ENCODE results near the gene AFAP1. TPM values are rescaled to one million over a fixed set of nuclear protein-coding genes. Genes with fewer than 3 reads are reported as not detected.

AFAP1 gene
- total RNA-seq, 4 donors from 2014 or later = 25.1 to 56.9 (median 26.4) TPM

DNA sequence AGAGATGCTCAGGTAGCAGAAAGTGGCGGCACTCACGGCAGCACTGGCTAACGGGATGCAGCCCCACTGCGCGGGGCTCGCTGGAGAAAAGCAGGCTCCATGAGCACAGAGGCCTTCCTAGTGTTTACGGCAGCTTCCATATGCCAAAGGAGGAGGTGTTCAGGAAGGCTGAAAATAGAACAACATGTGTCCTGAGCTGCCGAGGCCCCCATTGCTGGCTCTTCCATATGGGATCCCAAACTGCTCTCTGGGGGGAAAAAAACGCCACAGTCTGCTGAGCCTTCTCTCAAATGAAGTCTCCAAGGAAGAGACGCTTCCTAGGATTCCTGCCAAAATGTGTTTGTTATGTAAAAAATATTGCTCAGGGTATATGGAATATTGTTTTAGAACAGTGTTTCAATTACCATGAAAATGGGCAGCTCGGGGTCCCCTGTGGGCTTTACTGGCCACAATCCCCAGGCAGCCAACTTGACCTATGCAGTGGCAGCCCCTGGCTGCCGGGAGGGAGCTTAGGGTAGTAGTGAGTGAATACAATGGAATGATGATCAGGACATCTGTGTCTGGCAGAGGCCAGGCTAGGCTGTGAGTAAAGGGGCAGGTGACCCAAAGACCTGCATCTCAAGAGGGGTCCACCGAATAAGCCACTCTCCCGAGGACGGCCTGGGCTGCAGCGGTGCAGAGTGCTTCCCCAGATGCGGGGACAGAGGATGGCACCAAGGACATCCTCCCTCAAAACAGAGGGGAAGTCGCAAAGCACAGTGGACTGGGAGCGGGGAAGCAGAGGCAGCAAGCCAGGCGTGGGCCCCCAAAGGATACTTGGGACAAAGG is 170.1 kb downstream of the AFAP1 start:
- TF ChIP-seq POLR2AphosphoS5 (IDR thresholded peaks at IDR 0.05) = no peak
- no peak for TF ChIP-seq EP300 (IDR thresholded peaks at IDR 0.05; ENCODE audit: low read depth)
- Histone ChIP-seq H3K27ac (peak overlapping the region in 1 of 4 donors; percentile 8), H3K27me3 (no peaks in the 10 kb centered on the region), H3K9me3 (no peaks in the 10 kb centered on the region), H3K4me3 (no peak overlapping the region), H3K4me1 (peaks cover 10 to 32% (median 21%) of the 10 kb centered on the region in 4 donors), H3K36me3 (peaks cover 0 to 19% (median 6%) of the 10 kb centered on the region in 4 donors)
- intact Hi-C loops (cut with DNase I; ENCODE audit: low total_unique reads) (loop anchor here (10.0 kb wide), 1 partner anchor 165 kb away; the partner anchor contains the start of gene AFAP1), in situ Hi-C loops (cut with MboI; ENCODE audit: low pct_ligation_motif_present in 1 of 4, low pct_unique_long_range_greater_than_20kb in 1 of 4, low sequenced_read_pairs in 3 of 4) (no loop called here)
- DNase-seq = no peak
- 79% methylated on average over 20 of the region's 20 CpGs; no CpG with 5 or more reads in 1 of the 2 donors for WGBS, 2 donors (ENCODE audit: low coverage in 1 of 2)

DNA sequence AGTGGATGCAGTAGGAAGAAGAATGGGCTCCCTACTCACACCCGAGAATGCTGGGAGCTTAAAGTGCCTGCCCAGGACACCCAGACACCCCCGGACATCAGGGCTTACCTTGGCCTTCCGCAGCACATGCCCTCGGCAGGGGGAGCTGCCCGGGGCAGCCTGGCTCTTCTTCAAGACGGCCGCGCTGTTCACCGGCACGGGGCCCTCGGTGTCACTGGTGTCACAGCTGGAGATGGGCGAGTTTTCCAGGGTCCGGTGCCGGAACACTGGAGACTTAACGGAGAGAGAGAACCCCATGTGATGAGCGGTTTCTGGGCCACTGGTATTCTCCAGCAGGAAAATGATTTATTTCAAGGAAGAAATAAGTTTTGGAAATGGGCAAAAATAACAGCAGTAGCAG is 170.9 kb downstream of the AFAP1 start:
- DNase-seq = no peak
- intact Hi-C loops (cut with DNase I; ENCODE audit: low total_unique reads) (no loop called here), in situ Hi-C loops (cut with MboI; ENCODE audit: low pct_ligation_motif_present in 1 of 4, low pct_unique_long_range_greater_than_20kb in 1 of 4, low sequenced_read_pairs in 3 of 4) (no loop called here)
- WGBS, 2 donors (ENCODE audit: low coverage in 1 of 2) = 89% methylated on average over 16 of the region's 16 CpGs; no CpG with 5 or more reads in 1 of the 2 donors
- Histone ChIP-seq H3K4me3 (no peak overlapping the region), H3K36me3 (peaks cover 0 to 19% (median 6%) of the 10 kb centered on the region in 4 donors), H3K27ac (peak overlapping the region in 1 of 4 donors; percentile 8), H3K27me3 (no peaks in the 10 kb centered on the region), H3K9me3 (no peaks in the 10 kb centered on the region), H3K4me1 (peaks cover 10 to 24% (median 18%) of the 10 kb centered on the region in 4 donors)
- TF ChIP-seq POLR2AphosphoS5 (IDR thresholded peaks at IDR 0.05) = no peak
- no peak for TF ChIP-seq EP300 (IDR thresholded peaks at IDR 0.05; ENCODE audit: low read depth)
- TF ChIP-seq, protein P1, sequence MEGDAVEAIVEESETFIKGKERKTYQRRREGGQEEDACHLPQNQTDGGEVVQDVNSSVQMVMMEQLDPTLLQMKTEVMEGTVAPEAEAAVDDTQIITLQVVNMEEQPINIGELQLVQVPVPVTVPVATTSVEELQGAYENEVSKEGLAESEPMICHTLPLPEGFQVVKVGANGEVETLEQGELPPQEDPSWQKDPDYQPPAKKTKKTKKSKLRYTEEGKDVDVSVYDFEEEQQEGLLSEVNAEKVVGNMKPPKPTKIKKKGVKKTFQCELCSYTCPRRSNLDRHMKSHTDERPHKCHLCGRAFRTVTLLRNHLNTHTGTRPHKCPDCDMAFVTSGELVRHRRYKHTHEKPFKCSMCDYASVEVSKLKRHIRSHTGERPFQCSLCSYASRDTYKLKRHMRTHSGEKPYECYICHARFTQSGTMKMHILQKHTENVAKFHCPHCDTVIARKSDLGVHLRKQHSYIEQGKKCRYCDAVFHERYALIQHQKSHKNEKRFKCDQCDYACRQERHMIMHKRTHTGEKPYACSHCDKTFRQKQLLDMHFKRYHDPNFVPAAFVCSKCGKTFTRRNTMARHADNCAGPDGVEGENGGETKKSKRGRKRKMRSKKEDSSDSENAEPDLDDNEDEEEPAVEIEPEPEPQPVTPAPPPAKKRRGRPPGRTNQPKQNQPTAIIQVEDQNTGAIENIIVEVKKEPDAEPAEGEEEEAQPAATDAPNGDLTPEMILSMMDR (IDR thresholded peaks at IDR 0.05) = no peak
- TF ChIP-seq POLR2A (IDR thresholded peaks at IDR 0.05) = no peak

- Histone ChIP-seq H3K27ac (no peak overlapping the region), H3K36me3 (peaks cover 0 to 21% (median 6%) of the 10 kb centered on the region in 4 donors), H3K27me3 (no peaks in the 10 kb centered on the region), H3K4me1 (peaks cover 6 to 17% (median 13%) of the 10 kb centered on the region in 4 donors), H3K4me3 (no peak overlapping the region), H3K9me3 (no peaks in the 10 kb centered on the region)
- DNase-seq = no peak
- 89% methylated on average over 13 of the region's 13 CpGs; no CpG with 5 or more reads in 1 of the 2 donors for WGBS, 2 donors (ENCODE audit: low coverage in 1 of 2)
- TF ChIP-seq POLR2AphosphoS5 (IDR thresholded peaks at IDR 0.05) (no peak), POLR2A (IDR thresholded peaks at IDR 0.05) (no peak), EP300 (IDR thresholded peaks at IDR 0.05; ENCODE audit: low read depth) (no peak)
- TF ChIP-seq, protein P1 (IDR thresholded peaks at IDR 0.05) = no peak
- in situ Hi-C loops (cut with MboI; ENCODE audit: low pct_ligation_motif_present in 1 of 4, low pct_unique_long_range_greater_than_20kb in 1 of 4, low sequenced_read_pairs in 3 of 4) (no loop called here), intact Hi-C loops (cut with DNase I; ENCODE audit: low total_unique reads) (no loop called here)
These were observed 171.7 kb downstream of the AFAP1 start for GRCh38 chr4:7767966-7768365.

- Histone ChIP-seq H3K36me3 (peaks cover 0 to 24% (median 6%) of the 10 kb centered on the region in 4 donors), H3K9me3 (no peaks in the 10 kb centered on the region), H3K4me1 (peaks cover 4 to 12% (median 9%) of the 10 kb centered on the region in 4 donors), H3K27ac (no peak overlapping the region), H3K4me3 (no peak overlapping the region), H3K27me3 (no peaks in the 10 kb centered on the region)
- no peak for DNase-seq
- intact Hi-C loops (cut with DNase I; ENCODE audit: low total_unique reads) (no loop called here), in situ Hi-C loops (cut with MboI; ENCODE audit: low pct_ligation_motif_present in 1 of 4, low pct_unique_long_range_greater_than_20kb in 1 of 4, low sequenced_read_pairs in 3 of 4) (no loop called here)
- whole genome bisulfite sequencing, 2 donors (ENCODE audit: low coverage in 1 of 2) = 80% methylated on average over 9 of the region's 9 CpGs; no CpG with 5 or more reads in 1 of the 2 donors
- TF ChIP-seq POLR2A (IDR thresholded peaks at IDR 0.05) = no peak
These were observed 172.1 kb downstream of the AFAP1 start for GRCh38 chr4:7767526-7767925.

GRCh38 chr4:7766661-7767345 is 172.9 kb downstream of the AFAP1 start:
- Histone ChIP-seq H3K4me3 (no peak overlapping the region), H3K4me1 (peaks cover 0 to 5% (median 2%) of the 10 kb centered on the region in 4 donors), H3K27me3 (no peaks in the 10 kb centered on the region), H3K27ac (no peak overlapping the region), H3K36me3 (peaks cover 0 to 24% (median 6%) of the 10 kb centered on the region in 4 donors), H3K9me3 (no peaks in the 10 kb centered on the region)
- TF ChIP-seq POLR2AphosphoS5 (IDR thresholded peaks at IDR 0.05) = peak in 1 of 3 donors; percentile 38
- no peak for TF ChIP-seq POLR2A (IDR thresholded peaks at IDR 0.05)
- 87% methylated on average over 23 of the region's 23 CpGs; no CpG with 5 or more reads in 1 of the 2 donors for WGBS, 2 donors (ENCODE audit: low coverage in 1 of 2)
- in situ Hi-C loops (cut with MboI; ENCODE audit: low pct_ligation_motif_present in 1 of 4, low pct_unique_long_range_greater_than_20kb in 1 of 4, low sequenced_read_pairs in 3 of 4) (no loop called here), intact Hi-C loops (cut with DNase I; ENCODE audit: low total_unique reads) (no loop called here)
- no peak for DNase-seq

Data from transverse colon (tissue), 4 donors.